IMR-90 (cell line): ENCODE measurements around the gene ZNF774. TPM values are rescaled to one million over a fixed set of nuclear protein-coding genes. Genes with fewer than 3 reads are reported as not detected.
A peak's percentile ranks its signal among the peaks of the same experiment; 100 is the strongest.
"Not testable (repeated sequence)": the region's sequence is repeated elsewhere in the genome, so short reads cannot be mapped to it uniquely, and the experiment has no call there.

ENCODE experiments used
- ATAC-seq: fragments of 200-7000 bp; cut with Tn5 transposase; 2 replicates; pipeline ENCODE4 v1.9.1; 2020; ENCODE audit warnings: low read depth, mild to moderate bottlenecking, moderate library complexity
- BruUV-seq: library from RNA; stranded (reverse); fragments of 400-500 nt; replicated peaks from 2 replicates; lab custom pipeline; 2021; lab: Mats Ljungman, UMichigan
- CTCF ChIA-PET: fragments of 300-600 bp; formaldehyde crosslinking; extraction: SDS; loops from one replicate; lab custom pipeline; 2021; ENCODE audit warnings: antibody characterized with exemption; lab: Yijun Ruan, JAX
- POLR2A ChIA-PET: fragments of 300-600 bp; sonication (Branson Sonifier 250); formaldehyde crosslinking; loops from one replicate; lab custom pipeline; 2022; ENCODE audit warnings: antibody characterized with exemption; ENCODE audit not compliant: unreplicated experiment; lab: Charles Lee
- DNase-seq: peaks from one replicate; pipeline ENCODE4 v3.0.0; 2013
- H2AFZ ChIP-seq: replicated peaks from 2 replicates; pipeline ENCODE3; 2013; ENCODE audit warnings: low read length, mild to moderate bottlenecking; ENCODE audit not compliant: poor library complexity
- H2AK5ac ChIP-seq: 2 replicates; pipeline ENCODE4 v1.6.1; 2013; ENCODE audit warnings: low read depth, low read length, inconsistent platforms
- H2AK9ac ChIP-seq: replicated peaks from 2 replicates; pipeline ENCODE3; 2013; ENCODE audit warnings: mild to moderate bottlenecking, low read depth, low read length, moderate library complexity; ENCODE audit not compliant: poor library complexity
- H2BK120ac ChIP-seq: 2 replicates; pipeline ENCODE4 v1.6.1; 2013; ENCODE audit warnings: low read depth, low read length, inconsistent platforms
- H2BK15ac ChIP-seq: 3 replicates; pipeline ENCODE4 v1.6.1; 2013; ENCODE audit warnings: low read depth, low read length, inconsistent platforms
- H2BK20ac ChIP-seq: 2 replicates; pipeline ENCODE4 v1.6.1; 2013; ENCODE audit warnings: low read depth, mild to moderate bottlenecking, inconsistent platforms, low read length, moderate library complexity
- H2BK5ac ChIP-seq: 2 replicates; pipeline ENCODE4 v1.6.1; 2013; ENCODE audit warnings: mild to moderate bottlenecking, low read depth, low read length, inconsistent platforms; ENCODE audit not compliant: poor library complexity, severe bottlenecking
- H3K14ac ChIP-seq: replicated peaks from 2 replicates; pipeline ENCODE4 v1.6.1; 2013; ENCODE audit warnings: low read depth, low read length, inconsistent platforms
- H3K18ac ChIP-seq: 2 replicates; pipeline ENCODE4 v1.6.1; 2013; ENCODE audit warnings: low read depth, low read length, control low read depth
- H3K23ac ChIP-seq: 2 replicates; pipeline ENCODE4 v1.6.1; 2013; ENCODE audit warnings: low read depth, low read length, inconsistent platforms
- H3K27ac ChIP-seq: 2 replicates; pipeline ENCODE4 v1.5.1; 2013; ENCODE audit warnings: mild to moderate bottlenecking, control low read depth, low read length; ENCODE audit not compliant: insufficient read depth
- H3K27me3 ChIP-seq: 2 replicates; pipeline ENCODE4 v1.6.1; 2013; ENCODE audit warnings: low read length; ENCODE audit not compliant: control insufficient read depth, insufficient read depth
- H3K36me3 ChIP-seq: 2 replicates; pipeline ENCODE4 v1.6.1; 2013; ENCODE audit warnings: low read length, mixed read lengths; ENCODE audit not compliant: control insufficient read depth, insufficient read depth
- H3K4ac ChIP-seq: 2 replicates; pipeline ENCODE4 v1.6.1; 2013; ENCODE audit warnings: low read depth, low read length, inconsistent platforms
- H3K4me1 ChIP-seq: 2 replicates; pipeline ENCODE4 v1.6.1; 2013; ENCODE audit warnings: low read length, mixed read lengths; ENCODE audit not compliant: control insufficient read depth, insufficient read depth
- H3K4me2 ChIP-seq: 2 replicates; pipeline ENCODE4 v1.6.1; 2013; ENCODE audit warnings: low read depth, mild to moderate bottlenecking, control low read depth, low read length, moderate library complexity
- H3K4me3 ChIP-seq: 2 replicates; pipeline ENCODE4 v1.5.1; 2013; ENCODE audit warnings: low read depth, mild to moderate bottlenecking, control low read depth, low read length, moderate library complexity; ENCODE audit not compliant: insufficient read depth
- H3K56ac ChIP-seq: 2 replicates; pipeline ENCODE4 v1.6.1; 2013; ENCODE audit warnings: low read length, inconsistent platforms; ENCODE audit not compliant: insufficient read depth; ENCODE audit errors: extremely low read depth
- H3K79me1 ChIP-seq, 2 experiments: 2 replicates each; pipeline ENCODE4 v1.6.1; 2013; ENCODE audit warnings: low read length in 2 of 2, inconsistent platforms in 1 of 2, low read depth in 1 of 2
- H3K9ac ChIP-seq: 2 replicates; pipeline ENCODE4 v1.6.1; 2013; ENCODE audit warnings: low read depth, low read length, control low read depth
- H3K9me1 ChIP-seq: 2 replicates; pipeline ENCODE4 v1.6.1; 2013; ENCODE audit warnings: low read length, inconsistent platforms; ENCODE audit not compliant: insufficient read depth
- H3K9me3 ChIP-seq: 2 replicates; pipeline ENCODE4 v1.6.1; 2013; ENCODE audit warnings: low read length; ENCODE audit not compliant: control insufficient read depth, insufficient read depth
- H4K20me1 ChIP-seq: 2 replicates; pipeline ENCODE4 v1.6.1; 2013; ENCODE audit warnings: low read length, inconsistent platforms; ENCODE audit not compliant: insufficient read depth
- H4K5ac ChIP-seq: 2 replicates; pipeline ENCODE4 v1.6.1; 2013; ENCODE audit warnings: mild to moderate bottlenecking, low read depth, low read length, control low read depth
- H4K8ac ChIP-seq, 2 experiments: 2 replicates each; pipeline ENCODE4 v1.6.1; 2013; ENCODE audit warnings: low read depth in 2 of 2, low read length in 2 of 2, control low read depth in 1 of 2, inconsistent platforms in 1 of 2
- H4K91ac ChIP-seq: 2 replicates; pipeline ENCODE4 v1.6.1; 2013; ENCODE audit warnings: low read depth, low read length, inconsistent platforms; ENCODE audit not compliant: insufficient read depth
- SMC3 ChIP-seq: fragments of 150-350 bp; IDR thresholded peaks from 2 replicates; pipeline ENCODE4 v1.6.1; 2016; ENCODE audit warnings: low read depth, mild to moderate bottlenecking, antibody characterized with exemption, low read length, moderate library complexity
- WGBS, 2 experiments: methylation state at CpG; one replicate each; pipeline versions ENCODE4 v1.1.5 to v1.1.7; 2013; ENCODE audit warnings: missing lambda C conversion rate in 2 of 2; ENCODE audit not compliant: insufficient read length in 1 of 2; ENCODE audit errors: extremely low coverage in 2 of 2; 5-methylcytosine and 5-hydroxymethylcytosine counted together
- dilution Hi-C: fragments of 300-500 bp; cut with HindIII; formaldehyde crosslinking; loops from one replicate; pipeline ENCODE4 v1.14.3; 2018; ENCODE audit warnings: low sequenced_read_pairs; ENCODE audit not compliant: unreplicated experiment
- in situ Hi-C: fragments of 300-500 bp; cut with MboI; formaldehyde crosslinking; loops from 3 replicates; pipeline ENCODE4 v1.14.3; 2019; ENCODE audit warnings: low sequenced_read_pairs, inconsistent platforms, mixed read lengths
- intact Hi-C: fragments of 100-400 bp; cut with micrococcal nuclease; formaldehyde crosslinking; loops from 2 replicates; pipeline ENCODE4 v1.10.0; 2022
- polyA plus RNA-seq, 3 experiments: library from polyadenylated mRNA; depleted of rRNA; stranded (reverse); fragments of >200 nt; gene quantifications; 2 replicates each; pipeline ENCODE4 v1.2.3, GENCODE V29; 2012; ENCODE audit warnings: low replicate concordance in 1 of 3
- total RNA-seq: library from RNA; depleted of rRNA; stranded (reverse); fragments of >200 nt; gene quantifications from 2 replicates; pipeline ENCODE4 v1.2.3, GENCODE V29; 2012
- TF ChIP-seq, protein P1 (sequence below): fragments of 150-350 bp; IDR thresholded peaks from 2 replicates; pipeline ENCODE4 v1.6.1; 2017; ENCODE audit warnings: mild to moderate bottlenecking, antibody characterized with exemption, low read length, low read depth

ZNF774 gene
- total and polyA plus RNA-seq, 2 of the 4 experiments (the other 2 are of a cell fraction) = 0.91 to 1.1 TPM

DNA sequence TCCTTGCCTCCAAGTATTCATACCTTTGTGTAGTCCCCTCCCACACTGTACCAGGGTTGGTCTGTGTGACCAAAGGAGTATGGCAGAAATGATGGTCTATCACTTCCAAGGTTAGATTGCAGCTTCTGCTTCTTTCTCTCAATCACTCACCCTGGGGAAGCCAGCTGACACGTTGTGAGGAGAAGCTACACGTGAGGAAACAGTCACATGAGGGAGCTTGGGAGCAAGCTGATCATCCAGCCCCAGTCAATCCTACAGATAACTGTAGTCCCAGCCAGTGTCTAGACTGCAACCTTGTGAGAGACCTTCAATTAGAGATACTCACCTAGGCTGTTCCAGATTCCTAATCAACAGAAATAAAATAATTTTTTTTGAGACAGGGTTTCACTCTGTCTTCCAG, 6.2 kb upstream of the ZNF774 start:
- no peak for TF ChIP-seq SMC3
- TF ChIP-seq, protein P1, sequence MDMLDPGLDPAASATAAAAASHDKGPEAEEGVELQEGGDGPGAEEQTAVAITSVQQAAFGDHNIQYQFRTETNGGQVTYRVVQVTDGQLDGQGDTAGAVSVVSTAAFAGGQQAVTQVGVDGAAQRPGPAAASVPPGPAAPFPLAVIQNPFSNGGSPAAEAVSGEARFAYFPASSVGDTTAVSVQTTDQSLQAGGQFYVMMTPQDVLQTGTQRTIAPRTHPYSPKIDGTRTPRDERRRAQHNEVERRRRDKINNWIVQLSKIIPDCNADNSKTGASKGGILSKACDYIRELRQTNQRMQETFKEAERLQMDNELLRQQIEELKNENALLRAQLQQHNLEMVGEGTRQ = peak; percentile 37; the same call in 1 of the 2 replicates
- H3K9ac ChIP-seq = no peak overlapping the region
- no peak overlapping the region for H3K4me2 ChIP-seq
- H2AK5ac ChIP-seq = no peak overlapping the region
- no peak overlapping the region for H3K4me3 ChIP-seq
- H3K27ac ChIP-seq = no peak overlapping the region
- no peaks in the 10 kb centered on the region for H3K36me3 ChIP-seq
- no peak overlapping the region; the same call in 1 of the 2 replicates for H3K23ac ChIP-seq
- no TSS peak for BruUV-seq
- WGBS, 2 experiments = no CpG with 5 or more reads among the region's 2 CpGs
- intact Hi-C loops = no loop called here
- H3K27me3 ChIP-seq = no peaks in the 10 kb centered on the region
- no peak overlapping the region for H3K4ac ChIP-seq
- no peaks in the 10 kb centered on the region for H3K9me3 ChIP-seq
- H4K8ac ChIP-seq = no peak overlapping the region
- H3K56ac ChIP-seq = no peak overlapping the region
- no peak overlapping the region for H2BK20ac ChIP-seq
- H4K91ac ChIP-seq = no peak overlapping the region
- H2AK9ac ChIP-seq = no peak overlapping the region
- POLR2A ChIA-PET = no interaction called here
- no peaks in the 10 kb centered on the region; the same call in 1 of the 2 replicates for H3K9me1 ChIP-seq
- H3K14ac ChIP-seq = 0 out of 2 replicates have a peak overlapping the region, but pooled peaks have one; percentile 21
- H2BK15ac ChIP-seq = no peak overlapping the region
- no peak overlapping the region for H2AFZ ChIP-seq
- H3K18ac ChIP-seq = no peak overlapping the region
- DNase-seq (no peak), ATAC-seq (no peak)
- peaks cover 6% of the 10 kb centered on the region; the same call in 1 of the 2 replicates for H3K4me1 ChIP-seq
- CTCF ChIA-PET = no interaction called here
- H4K20me1 ChIP-seq = no peaks in the 10 kb centered on the region
- in situ Hi-C loops = no loop called here
- H4K5ac ChIP-seq = no peak overlapping the region
- H2BK120ac ChIP-seq = no peak overlapping the region
- H2BK5ac ChIP-seq = no peak overlapping the region
- dilution Hi-C loops = no loop called here
- no peaks in the 10 kb centered on the region for H3K79me1 ChIP-seq

GRCh38 chr15:90347431-90348065, 4.5 kb upstream of the ZNF774 start:
- H3K4ac ChIP-seq, H2AK5ac ChIP-seq, H4K20me1 ChIP-seq, H4K8ac ChIP-seq, H2BK120ac ChIP-seq, intact Hi-C loops, H3K18ac ChIP-seq, CTCF ChIA-PET, H3K56ac ChIP-seq, H4K5ac ChIP-seq, in situ Hi-C loops, H3K4me3 ChIP-seq, H3K79me1 ChIP-seq, H2AFZ ChIP-seq, H3K23ac ChIP-seq, H3K36me3 ChIP-seq, H4K91ac ChIP-seq, POLR2A ChIA-PET, H3K9me1 ChIP-seq, H2BK20ac ChIP-seq, H2BK5ac ChIP-seq, H3K4me1 ChIP-seq, ATAC-seq, H3K14ac ChIP-seq, H2AK9ac ChIP-seq, H2BK15ac ChIP-seq, H3K27me3 ChIP-seq, BruUV-seq, dilution Hi-C loops, H3K9me3 ChIP-seq, H3K27ac ChIP-seq, H3K4me2 ChIP-seq, H3K9ac ChIP-seq: not testable (repeated sequence)
- DNase-seq = peak; percentile 31
- WGBS, 2 experiments = no CpG with 5 or more reads among the region's 1 CpG
